ENCODE results near the gene ARHGEF33. TPM values are rescaled to one million over a fixed set of nuclear protein-coding genes. Genes with fewer than 3 reads are reported as not detected.

ARHGEF33 gene
- total and polyA plus RNA-seq, 2 of the 13 experiments (the other 11 are each of a cell fraction or from before 2014, with no cell fraction given), result 0.04 TPM; not detected in 1

GRCh38 chr2:38907743-38908562 is 18.3 kb downstream of the ARHGEF33 start (continued):
- TF ChIP-seq ZNF580 (CRISPR knock-in tag; IDR thresholded peaks at IDR 0.05; ENCODE audit: borderline replicate concordance, low read depth) (0 out of 2 replicates have a peak, but pooled peaks have one; percentile 31), IRX3 (CRISPR knock-in tag; IDR thresholded peaks at IDR 0.05; ENCODE audit: borderline replicate concordance, low read depth) (no peak), MIER3 (CRISPR knock-in tag; IDR thresholded peaks at IDR 0.05; ENCODE audit: borderline replicate concordance) (peak; percentile 62; the same call in 1 of the 2 replicates), TBX3 (IDR thresholded peaks at IDR 0.05; ENCODE audit: borderline replicate concordance) (peak; percentile 53; the same call in 1 of the 2 replicates), PAXIP1 (CRISPR knock-in tag; conservative IDR thresholded peaks at IDR 0.05) (peak; percentile 74), ZBTB3 (CRISPR knock-in tag; IDR thresholded peaks at IDR 0.05; ENCODE audit: borderline replicate concordance, low read depth) (peak; percentile 90; the same call in 1 of the 2 replicates), SMAD3 (CRISPR knock-in tag; IDR thresholded peaks at IDR 0.05) (peak; percentile 27; the same call in 1 of the 2 replicates), ZNF331 (CRISPR knock-in tag; IDR thresholded peaks at IDR 0.05) (no peak), CTCF (CRISPR knock-in tag; IDR thresholded peaks at IDR 0.05) (0 out of 2 replicates have a peak, but pooled peaks have one; percentile 4), MED13 (CRISPR knock-in tag; IDR thresholded peaks at IDR 0.05) (no peak), KDM5B (CRISPR knock-in tag; IDR thresholded peaks at IDR 0.05; ENCODE audit: borderline replicate concordance) (no peak), TIGD3 (CRISPR knock-in tag; IDR thresholded peaks at IDR 0.05; ENCODE audit: borderline replicate concordance) (no peak), SP5 (CRISPR knock-in tag; IDR thresholded peaks at IDR 0.05; ENCODE audit: borderline replicate concordance, low read depth) (peak; percentile 88), ZNF343 (CRISPR knock-in tag; IDR thresholded peaks at IDR 0.05) (0 out of 2 replicates have a peak, but pooled peaks have one; percentile 8), SAFB2 (CRISPR knock-in tag; IDR thresholded peaks at IDR 0.05; ENCODE audit: borderline replicate concordance, low read depth) (no peak), NR2C2 (CRISPR knock-in tag; IDR thresholded peaks at IDR 0.05; ENCODE audit: borderline replicate concordance) (peak; percentile 76; the same call in 1 of the 2 replicates), ZMAT3 (CRISPR knock-in tag; conservative IDR thresholded peaks at IDR 0.05) (no peak), SALL1 (CRISPR knock-in tag; IDR thresholded peaks at IDR 0.05) (peak; percentile 75), ARNTL (CRISPR knock-in tag; IDR thresholded peaks at IDR 0.05) (no peak), ZNF260 (CRISPR knock-in tag; IDR thresholded peaks at IDR 0.05; ENCODE audit: borderline replicate concordance, low read depth) (no peak)
